DMS114 treated with DMSO at 0.1 percent for 48 hours (cell line): ENCODE measurements around the gene ALG13.
"Not testable (repeated sequence)": the region's sequence is repeated elsewhere in the genome, so short reads cannot be mapped to it uniquely, and the experiment has no call there.

Experiments
- DNase-seq: peaks from one replicate; lab custom pipeline; 2025; ENCODE audit not compliant: unreplicated experiment; lab: John Stamatoyannopoulos, UW

The ALG13 gene

DNA sequence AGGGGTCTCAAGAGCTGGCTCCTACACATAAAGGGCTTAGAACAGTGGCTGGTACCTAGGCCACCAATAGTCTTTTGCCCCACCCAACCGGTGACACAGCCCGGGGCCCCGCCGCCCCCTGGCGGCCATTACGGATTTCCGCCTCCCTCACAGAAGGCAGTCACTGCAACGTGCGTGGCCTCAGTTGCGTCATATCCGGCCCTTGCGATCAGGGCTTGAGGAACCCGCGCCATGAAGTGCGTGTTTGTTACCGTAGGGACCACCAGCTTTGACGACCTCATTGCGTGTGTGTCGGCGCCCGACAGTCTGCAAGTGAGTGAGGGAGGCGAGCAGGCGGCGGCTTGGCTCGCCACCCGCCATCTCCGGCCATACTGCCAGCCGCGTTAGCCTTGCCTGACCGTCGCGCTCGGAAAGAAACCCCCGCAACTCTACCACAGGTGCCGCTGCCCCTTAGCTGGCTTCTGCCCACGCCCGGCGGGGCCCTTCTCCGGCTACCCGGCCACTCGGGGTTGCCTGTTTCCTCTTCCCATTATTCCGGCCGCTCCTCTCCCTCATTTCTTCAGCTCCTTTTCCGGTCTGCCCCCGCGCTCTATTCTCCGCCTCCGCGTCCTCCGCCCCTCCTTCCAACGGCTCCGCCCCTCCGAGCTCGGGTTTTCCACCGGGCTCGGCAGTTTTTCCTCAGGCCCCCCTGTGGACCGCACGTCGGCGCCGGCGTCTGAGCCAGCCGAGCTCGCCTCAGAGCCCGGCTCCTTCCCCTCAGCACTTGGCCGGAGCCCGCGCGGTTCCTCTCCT is at the start of gene ALG13:
Gene ALG13 (plus strand): TSS at position 183 of the 792 bp plus-strand sequence. CDS start 49 bp downstream, at position 232.
- peak; percentile 76 for DNase-seq

GRCh38 chrX:111634823-111635729 is 45.9 kb upstream of the ALG13 start:
- DNase-seq = no peak

- DNase-seq = no peak
Measured at GRCh38 chrX:111641969-111642368, 39.0 kb upstream of the ALG13 start.

GRCh38 chrX:111645165-111645564 is 35.8 kb upstream of the ALG13 start:
- DNase-seq = not testable (repeated sequence)

DNA sequence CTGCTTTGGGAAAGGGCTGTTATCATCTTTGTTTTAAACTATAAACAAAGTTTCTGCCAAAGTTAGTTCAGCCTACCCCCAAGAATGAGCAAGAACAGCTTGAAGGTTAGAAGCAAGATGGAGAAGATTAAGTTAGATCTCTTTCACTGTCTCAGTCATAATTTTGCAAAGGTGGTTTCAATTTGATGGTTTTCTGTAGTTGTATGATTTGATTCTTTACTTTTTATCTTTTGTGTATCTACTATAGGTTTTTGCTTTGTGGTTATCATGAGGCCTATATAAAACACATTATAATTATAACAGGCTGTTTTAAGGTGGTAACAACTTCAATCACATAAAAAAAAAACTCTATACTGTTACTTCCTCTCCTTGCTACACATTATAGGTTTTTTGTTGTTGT is 35.4 kb upstream of the ALG13 start:
- no peak for DNase-seq

GRCh38 chrX:111646515-111646914 is 34.5 kb upstream of the ALG13 start:
- no peak for DNase-seq

DNA sequence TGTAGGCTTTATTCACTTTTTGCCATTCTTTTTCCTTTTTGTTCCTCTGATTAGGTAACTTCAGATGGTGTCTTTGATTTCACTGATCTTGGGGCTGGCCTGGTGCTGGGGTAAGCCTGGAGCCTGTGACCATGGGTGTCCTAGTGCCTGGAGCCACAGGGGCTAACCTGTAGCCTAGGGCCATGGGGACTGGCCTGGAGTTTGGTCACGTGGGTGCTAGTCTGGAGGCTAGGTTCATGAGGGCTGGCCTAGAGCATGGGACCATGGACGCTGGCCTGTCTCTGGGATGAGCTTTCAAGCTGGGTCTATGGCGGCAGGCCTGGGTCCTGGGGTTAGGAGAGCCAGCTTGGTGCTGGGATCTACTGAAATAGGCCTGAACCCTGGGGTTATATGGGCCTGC is 32.2 kb upstream of the ALG13 start:
- no peak for DNase-seq

- no peak for DNase-seq
Measured at GRCh38 chrX:111649638-111650037, 31.3 kb upstream of the ALG13 start.

- no peak for DNase-seq
Measured at GRCh38 chrX:111650845-111651244, 30.1 kb upstream of the ALG13 start.

GRCh38 chrX:111652719-111653118 is 28.3 kb upstream of the ALG13 start:
- peak; percentile 8 for DNase-seq

- DNase-seq = no peak
Measured at GRCh38 chrX:111661241-111661640, 19.7 kb upstream of the ALG13 start.

- DNase-seq = no peak
Measured at GRCh38 chrX:111662292-111662691, 18.7 kb upstream of the ALG13 start.

DNA sequence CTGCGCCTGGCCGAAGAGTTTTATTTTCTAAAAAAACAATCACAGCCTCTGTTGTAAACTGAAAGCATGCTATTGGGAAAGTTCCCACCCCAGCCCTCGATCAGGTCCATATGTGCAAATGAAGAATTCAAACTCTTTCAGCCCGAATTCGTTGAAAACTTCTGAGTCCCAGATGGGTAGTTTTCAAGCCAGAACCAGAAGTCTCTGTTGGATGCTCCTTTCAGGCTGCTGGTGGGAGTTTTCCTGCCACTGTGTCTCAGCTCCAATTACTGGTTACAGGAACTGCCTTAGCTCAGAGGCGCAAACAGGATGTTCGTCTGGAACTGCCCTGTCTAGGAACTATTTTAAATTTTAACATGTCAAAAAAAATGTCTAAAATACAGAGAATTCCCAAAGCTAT is 9.3 kb upstream of the ALG13 start:
- DNase-seq = no peak

GRCh38 chrX:111687305-111687704 is 6.3 kb downstream of the ALG13 start:
- DNase-seq = no peak

DNA sequence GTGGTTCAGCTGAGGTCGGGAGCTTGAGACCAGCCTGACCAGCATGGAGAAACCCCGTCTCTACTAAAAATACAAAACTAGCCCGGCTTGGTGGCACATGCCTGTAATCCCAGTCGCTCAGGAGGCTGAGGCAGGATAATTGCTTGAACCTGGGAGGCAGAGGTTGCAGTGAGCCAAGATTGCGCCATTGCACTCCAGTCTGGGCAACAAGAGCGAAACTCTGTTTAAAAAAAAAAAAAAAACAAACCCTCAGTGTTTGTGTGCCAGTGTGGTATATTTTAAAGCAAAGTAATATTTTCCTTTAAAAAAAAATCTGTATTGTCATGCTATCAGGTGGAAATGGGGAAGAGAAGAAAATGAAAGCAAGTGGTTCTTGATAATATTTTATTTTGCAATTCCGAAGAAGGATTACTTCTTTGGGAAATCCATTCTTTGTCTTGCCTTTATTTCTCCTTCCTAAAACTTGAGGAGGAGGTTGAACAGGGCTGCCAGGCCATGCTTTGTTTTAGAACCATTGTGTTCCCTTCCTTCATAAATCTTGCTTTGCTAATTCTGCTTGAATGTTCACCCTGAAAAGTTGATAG is 14.4 kb downstream of the ALG13 start:
- DNase-seq = no peak

DNA sequence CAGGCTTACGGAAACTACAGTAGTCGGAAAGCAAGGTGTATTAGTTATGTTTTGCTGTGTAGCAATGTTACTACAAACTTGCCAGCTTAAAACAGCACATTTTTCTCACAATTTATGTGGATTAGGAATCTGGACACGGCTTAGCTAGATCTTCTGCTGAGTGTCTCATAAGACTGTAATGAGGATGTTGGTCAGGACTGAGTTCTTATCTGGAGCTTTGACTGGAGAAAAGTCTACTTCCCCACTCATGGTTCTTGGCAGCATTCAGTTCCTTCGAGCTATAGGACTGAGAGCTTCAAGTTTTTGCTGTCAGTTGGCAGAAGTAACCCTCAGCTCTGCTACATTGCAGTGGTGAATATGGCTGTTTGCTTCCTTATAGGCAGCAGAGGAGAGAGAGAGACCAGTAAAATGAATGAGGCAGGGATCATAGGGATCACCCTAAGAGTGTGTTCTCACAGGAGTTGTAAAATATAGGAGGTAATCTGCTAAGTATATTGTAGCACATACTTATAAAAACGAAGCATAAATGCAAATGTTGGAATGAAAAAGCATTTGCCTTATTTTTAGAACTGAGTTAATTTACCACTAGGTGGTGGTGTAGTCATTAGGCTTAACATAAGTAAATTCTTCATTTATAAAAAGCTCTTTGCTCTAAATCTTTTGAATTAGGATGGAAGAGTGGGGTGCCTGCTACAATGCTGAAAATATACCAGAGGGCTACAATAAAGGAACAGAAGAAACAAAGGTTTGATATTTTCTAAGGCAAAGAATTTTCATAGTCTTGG is 38.6 kb downstream of the ALG13 start:
- peak; percentile 2 for DNase-seq

DNA sequence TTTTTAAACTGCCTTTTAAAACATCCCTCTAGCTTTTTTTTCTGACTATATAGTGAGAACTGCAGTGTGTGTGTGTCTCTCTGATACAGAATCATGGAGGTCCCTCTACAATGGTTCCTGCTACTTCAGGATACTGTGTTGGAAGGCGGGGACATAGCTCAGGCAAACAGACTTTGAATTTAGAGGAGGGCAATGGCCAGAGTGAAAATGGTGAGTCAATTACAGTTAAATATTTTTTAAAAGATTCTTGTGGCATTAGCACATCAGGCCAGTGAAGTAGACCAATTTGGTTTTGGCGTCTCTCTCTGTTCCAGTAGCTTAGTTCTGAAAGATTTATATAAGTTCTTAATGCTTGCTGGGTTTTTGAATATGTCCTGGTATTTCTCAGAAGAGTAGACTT is 47.1 kb downstream of the ALG13 start:
- no peak for DNase-seq

DNA sequence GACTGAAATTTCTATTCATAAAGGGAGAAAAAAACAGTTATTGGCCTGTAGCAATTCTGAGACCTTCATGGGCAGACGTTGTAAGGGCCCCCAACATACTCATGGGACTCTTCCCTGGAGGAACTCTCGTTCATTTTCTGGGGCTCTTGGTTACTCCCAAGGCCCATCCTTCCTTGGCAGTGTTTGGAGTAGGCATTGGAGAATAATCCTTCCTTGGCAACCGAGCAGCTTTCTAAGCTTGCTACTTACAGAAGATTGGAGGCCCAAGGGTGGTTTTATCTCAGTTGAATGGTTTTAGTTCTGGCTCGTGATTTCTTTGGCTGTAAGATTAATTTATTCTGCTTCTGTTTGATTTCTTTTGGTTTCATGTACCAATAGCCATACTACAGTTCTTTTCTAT is 50.4 kb downstream of the ALG13 start:
- DNase-seq = no peak

- no peak for DNase-seq
Measured at GRCh38 chrX:111736571-111736970, 55.6 kb downstream of the ALG13 start.

DNA sequence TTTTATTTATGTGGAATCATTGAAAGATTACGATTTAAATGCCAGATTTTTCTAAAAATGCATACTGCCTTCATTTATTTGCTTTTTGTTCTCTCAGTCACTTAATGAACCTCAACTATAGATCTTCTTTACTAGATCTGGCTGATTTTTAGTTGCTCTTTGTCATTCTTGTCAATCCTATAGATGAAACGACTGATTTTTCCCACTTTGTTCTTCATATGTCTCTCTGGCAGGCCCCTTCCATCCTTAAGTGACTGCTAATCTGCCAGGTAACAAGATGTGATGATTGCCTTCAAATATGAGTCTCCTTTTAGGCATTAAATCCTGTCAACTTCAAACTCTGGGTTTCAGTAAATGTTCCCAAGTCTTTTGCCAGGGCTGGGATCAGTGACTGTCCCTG is 61.0 kb downstream of the ALG13 start:
- no peak for DNase-seq

GRCh38 chrX:111743316-111743715 is 62.3 kb downstream of the ALG13 start:
- no peak for DNase-seq
